Fibroblast of skin of right quadriceps (primary cell): Measurements from ENCODE around the gene NLRP7.
"Not testable (repeated sequence)": the region's sequence is repeated elsewhere in the genome, so short reads cannot be mapped to it uniquely, and the experiment has no call there.

Experiments used
- DNase-seq: peaks from one replicate; pipeline ENCODE4 v3.0.0-alpha.2; 2013

Gene NLRP7

GRCh38 chr19:54947381-54947780, at the start of gene NLRP7:
TSS of gene NLRP7 (minus strand) at chr19:54947530.
- DNase-seq: no peak

GRCh38 chr19:54995561-54995960, 48.2 kb upstream of the NLRP7 start:
- DNase-seq: no peak

- not testable (repeated sequence) for DNase-seq
Measured at GRCh38 chr19:54989531-54989930, 42.2 kb upstream of the NLRP7 start.

- not testable (repeated sequence) for DNase-seq
Measured at GRCh38 chr19:54982562-54982961, 35.2 kb upstream of the NLRP7 start.

GRCh38 chr19:54973229-54974090, 26.1 kb upstream of the NLRP7 start:
- DNase-seq: not testable (repeated sequence)

- not testable (repeated sequence) for DNase-seq
Measured at GRCh38 chr19:54971446-54971845, 24.1 kb upstream of the NLRP7 start.

GRCh38 chr19:54969647-54970046, 22.3 kb upstream of the NLRP7 start:
- DNase-seq: no peak

GRCh38 chr19:54967611-54968010, 20.3 kb upstream of the NLRP7 start:
- no peak for DNase-seq

GRCh38 chr19:54965055-54965454, 17.7 kb upstream of the NLRP7 start:
- DNase-seq: not testable (repeated sequence)

- DNase-seq: no peak
Measured at GRCh38 chr19:54959840-54960239, 12.5 kb upstream of the NLRP7 start.

- no peak for DNase-seq
Measured at GRCh38 chr19:54955376-54955775, 8.0 kb upstream of the NLRP7 start.

- DNase-seq: not testable (repeated sequence)
Measured at GRCh38 chr19:54953345-54953713, 6.0 kb upstream of the NLRP7 start.

- no peak for DNase-seq
Measured at GRCh38 chr19:54952591-54953344, 5.4 kb upstream of the NLRP7 start.

- DNase-seq: not testable (repeated sequence)
Measured at GRCh38 chr19:54950580-54950979, 3.2 kb upstream of the NLRP7 start.

- DNase-seq: no peak
Measured at GRCh38 chr19:54949412-54949811, 2.1 kb upstream of the NLRP7 start.

- DNase-seq: not testable (repeated sequence)
Measured at GRCh38 chr19:54943772-54944361, 3.5 kb downstream of the NLRP7 start.

- not testable (repeated sequence) for DNase-seq
Measured at GRCh38 chr19:54939538-54939937, 7.8 kb downstream of the NLRP7 start.

- DNase-seq: no peak
Measured at GRCh38 chr19:54938906-54939305, 8.4 kb downstream of the NLRP7 start.

- no peak for DNase-seq
Measured at GRCh38 chr19:54937926-54938325, 9.4 kb downstream of the NLRP7 start.

- no peak for DNase-seq
Measured at GRCh38 chr19:54928299-54928698, 19.0 kb downstream of the NLRP7 start.

GRCh38 chr19:54923276-54923675, 24.1 kb downstream of the NLRP7 start:
- DNase-seq: no peak

- DNase-seq: no peak
Measured at GRCh38 chr19:54921082-54921481, 26.2 kb downstream of the NLRP7 start.
